Activated CD4-positive, alpha-beta memory T cell treated with anti-CD3 and anti-CD28 coated beads for 36 hours (primary cell): ENCODE results near the gene VEZT. TPM values are rescaled to one million over a fixed set of nuclear protein-coding genes. Genes with fewer than 3 reads are reported as not detected.

ENCODE experiments used
- microRNA-seq: library from miRNA; unstranded; fragments of <30 nt; microRNA quantifications from one replicate; pipeline ENCODE4 v1.2.0, GENCODE V29; 2022; ENCODE audit warnings: borderline number of aligned reads, borderline microRNAs expressed, borderline replicate concordance
- total RNA-seq, 2 experiments: library from RNA; stranded (reverse); gene quantifications; one replicate each; pipeline ENCODE4 v1.2.3, GENCODE V29; 2021

VEZT gene
- total RNA-seq, 2 experiments from 2014 or later, result 50.7 to 54.4 TPM

Small RNAs within 50 kb of the gene (microRNA-seq; reads per million reads assigned to microRNA genes)
- gene MIR331 (188 reads per million, percentile 73 among the genes with 10 or more reads in this experiment), gene MIR3685 (not detected)

Other genes starting within 250 kb of the VEZT start
- 100 to 1,000 TPM; 150 to 156 TPM for gene NDUFA12, start 214.1 kb upstream of the VEZT start, total RNA-seq
- gene NR2C1, start 144.2 kb upstream of the VEZT start, total RNA-seq, result 10 to 100 TPM; 25.5 to 27.1 TPM
- gene FGD6, start 340 bp upstream of the VEZT start, total RNA-seq, result 1 to 10 TPM in 1 of 2 experiments, under 1 TPM in 1; 0.78 to 1.1 TPM